ENCODE data around the gene AGMAT.
"Not testable (repeated sequence)": the region's sequence is repeated elsewhere in the genome, so short reads cannot be mapped to it uniquely, and the experiment has no call there.

The AGMAT gene

DNA sequence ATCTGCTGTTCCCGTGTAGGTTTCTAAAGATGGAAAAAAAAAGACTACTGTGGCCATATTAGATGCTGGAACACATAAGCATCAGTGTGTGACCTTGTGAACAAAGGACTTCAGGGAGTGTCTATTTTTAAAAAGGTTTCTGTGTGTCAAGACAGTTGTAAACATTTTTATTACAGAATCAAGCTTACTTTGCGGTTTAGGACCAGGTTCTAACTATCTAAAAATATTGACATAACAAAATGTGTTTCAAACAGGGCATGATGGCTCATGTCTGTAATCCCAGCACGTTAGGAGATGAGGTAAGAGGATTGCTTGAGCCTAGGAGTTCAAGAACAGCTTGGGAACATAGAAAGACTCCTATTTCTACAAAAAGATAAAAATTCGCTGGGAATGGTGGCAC lies 25.3 kb upstream of the AGMAT start:
- DNase-seq = no peak

DNA sequence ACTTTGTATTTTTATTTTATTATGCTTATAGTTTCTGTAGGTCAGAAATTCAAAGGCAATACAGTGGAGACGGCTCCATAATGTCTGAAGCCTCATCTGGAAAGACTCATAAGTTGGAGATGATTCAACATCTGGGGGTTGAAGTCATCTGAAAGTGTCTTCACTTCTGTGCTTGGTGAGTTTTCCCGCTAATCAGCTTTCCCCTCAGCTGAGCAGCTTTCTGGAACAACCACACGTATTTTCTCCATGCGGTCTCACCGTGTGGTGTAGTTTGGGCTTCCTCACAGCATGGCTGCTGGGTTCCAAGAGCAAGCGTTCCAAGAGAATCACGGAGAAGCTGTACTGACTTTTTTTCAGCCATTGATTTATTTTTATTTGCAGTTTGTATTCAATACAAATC lies 24.8 kb upstream of the AGMAT start:
- no peak for DNase-seq

DNA sequence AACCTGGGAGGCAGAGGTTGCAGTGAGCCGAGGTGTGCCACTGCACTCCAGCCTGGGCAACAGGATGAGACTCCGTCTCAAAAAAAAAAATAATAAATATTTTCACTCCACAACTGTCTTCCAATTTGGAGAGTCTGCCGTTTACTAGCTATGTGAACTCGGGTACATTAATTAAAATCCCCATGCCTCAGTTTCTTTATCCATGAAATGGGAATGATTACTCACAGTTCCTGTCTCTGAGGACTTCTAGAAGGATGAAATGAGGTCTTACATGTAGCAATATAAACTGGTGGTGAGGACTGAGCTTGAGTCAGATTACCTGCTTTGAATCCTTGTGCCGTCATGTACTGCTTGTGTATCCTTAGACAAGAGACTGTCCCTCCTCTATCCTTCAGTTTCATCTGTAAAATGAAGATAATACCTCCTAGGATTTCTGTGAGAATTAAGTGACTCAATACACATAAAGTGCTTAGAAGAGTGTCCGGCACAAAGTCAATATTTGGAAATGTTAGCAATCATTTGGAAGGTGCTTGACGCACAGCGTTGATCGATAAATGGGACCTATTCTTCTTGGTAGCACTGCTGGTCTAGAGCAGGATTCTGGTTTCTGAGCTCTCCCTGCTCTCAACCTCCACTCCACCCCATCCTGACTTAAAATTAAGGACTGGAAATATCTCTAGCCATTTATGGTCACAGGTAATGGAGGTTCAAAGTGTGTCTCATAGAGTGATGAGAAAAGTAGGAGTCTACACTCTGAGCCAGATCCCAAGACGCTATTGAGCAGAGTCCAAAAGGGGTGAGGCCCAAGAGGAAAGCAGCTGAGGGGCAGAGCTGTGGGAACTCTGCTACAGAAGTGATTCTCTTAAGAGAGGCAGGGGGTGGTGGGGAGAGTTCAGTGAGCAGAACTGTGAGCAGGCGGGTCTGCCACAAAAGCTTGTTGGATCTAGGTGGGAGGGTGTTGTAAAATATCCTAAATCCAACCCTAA lies 20.8 kb upstream of the AGMAT start:
- no peak for DNase-seq

GRCh38 chr1:15604400-15604799 lies 19.5 kb upstream of the AGMAT start:
- DNase-seq = not testable (repeated sequence)

DNA sequence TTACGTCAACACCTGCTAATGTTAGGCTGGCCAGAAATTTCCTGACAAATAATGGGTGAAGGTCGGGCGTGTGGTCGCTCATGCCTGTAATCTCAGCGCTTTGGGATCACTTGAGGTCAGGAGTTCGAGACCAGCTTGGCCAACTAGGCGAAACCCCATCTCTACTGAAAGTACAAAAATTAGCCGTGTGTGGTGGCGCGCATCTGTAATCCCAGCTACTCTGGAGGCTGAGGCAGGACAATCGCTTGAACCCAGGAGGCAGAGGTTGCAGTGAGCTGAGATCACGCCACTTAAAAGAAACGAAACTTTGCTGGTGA lies 19.1 kb upstream of the AGMAT start:
- DNase-seq = not testable (repeated sequence)

DNA sequence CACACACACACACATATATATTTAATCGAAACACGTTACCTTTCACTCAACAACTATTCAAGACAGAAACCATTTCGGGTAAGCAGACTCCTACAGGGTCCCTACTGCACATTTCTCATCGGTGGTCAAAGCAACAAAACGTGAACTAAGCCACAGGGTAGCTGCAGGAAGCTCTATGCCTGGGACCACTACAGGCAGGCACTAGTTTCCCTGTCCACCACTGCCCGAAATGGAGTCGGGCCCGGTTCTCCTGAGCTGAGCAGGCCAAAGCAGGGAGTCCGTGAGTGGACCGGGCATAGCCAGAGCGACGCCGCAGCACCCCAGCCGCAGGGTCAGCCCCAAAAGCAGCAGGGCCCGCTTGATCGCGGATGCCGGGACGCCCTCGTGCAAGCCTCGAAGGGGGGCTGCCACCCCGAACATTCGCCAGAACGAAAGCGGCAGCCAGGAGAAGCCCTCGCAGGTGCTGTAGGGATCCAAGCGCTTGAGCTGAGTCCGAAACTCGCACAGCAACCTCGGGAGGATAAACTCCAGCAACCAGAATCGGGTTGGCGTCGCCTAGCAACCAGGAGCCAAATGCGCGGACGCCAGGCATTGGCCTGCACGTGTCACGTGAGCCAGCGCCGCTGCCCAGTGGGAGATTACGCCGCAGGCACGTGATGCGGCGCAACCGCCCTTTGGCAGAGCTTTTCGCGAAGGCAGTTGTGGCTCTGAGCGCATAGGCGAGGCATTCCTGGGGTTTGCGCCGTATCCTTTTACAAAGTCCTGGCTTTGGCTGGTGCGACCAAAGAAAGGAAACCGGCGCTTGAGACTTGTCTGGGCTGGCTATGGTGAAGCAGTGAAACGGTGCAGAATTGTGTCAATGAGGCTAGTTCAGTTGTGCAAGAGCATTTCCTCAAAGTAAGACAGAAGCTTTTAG lies 18.5 kb upstream of the AGMAT start:
- DNase-seq = peak; percentile 93

DNA sequence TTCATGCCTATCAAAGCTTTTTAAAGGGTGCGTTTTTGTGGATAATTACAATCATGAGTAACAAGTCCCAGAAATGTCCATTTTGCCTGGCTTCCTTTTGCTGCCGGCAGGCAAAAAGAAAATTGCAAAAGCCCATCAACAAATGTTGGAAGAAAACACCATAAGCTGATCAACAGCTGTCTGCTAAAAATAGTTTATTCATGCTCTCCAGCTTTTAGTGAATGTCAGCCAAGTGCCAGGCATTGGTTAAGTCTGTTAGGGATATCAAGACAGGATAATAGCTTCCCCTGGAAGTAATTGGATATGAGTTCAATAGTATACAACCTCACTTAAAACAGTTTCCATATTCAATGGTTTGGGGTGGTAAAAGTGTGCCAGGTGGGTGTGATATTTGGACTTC lies 13.6 kb upstream of the AGMAT start:
- no peak for DNase-seq

DNA sequence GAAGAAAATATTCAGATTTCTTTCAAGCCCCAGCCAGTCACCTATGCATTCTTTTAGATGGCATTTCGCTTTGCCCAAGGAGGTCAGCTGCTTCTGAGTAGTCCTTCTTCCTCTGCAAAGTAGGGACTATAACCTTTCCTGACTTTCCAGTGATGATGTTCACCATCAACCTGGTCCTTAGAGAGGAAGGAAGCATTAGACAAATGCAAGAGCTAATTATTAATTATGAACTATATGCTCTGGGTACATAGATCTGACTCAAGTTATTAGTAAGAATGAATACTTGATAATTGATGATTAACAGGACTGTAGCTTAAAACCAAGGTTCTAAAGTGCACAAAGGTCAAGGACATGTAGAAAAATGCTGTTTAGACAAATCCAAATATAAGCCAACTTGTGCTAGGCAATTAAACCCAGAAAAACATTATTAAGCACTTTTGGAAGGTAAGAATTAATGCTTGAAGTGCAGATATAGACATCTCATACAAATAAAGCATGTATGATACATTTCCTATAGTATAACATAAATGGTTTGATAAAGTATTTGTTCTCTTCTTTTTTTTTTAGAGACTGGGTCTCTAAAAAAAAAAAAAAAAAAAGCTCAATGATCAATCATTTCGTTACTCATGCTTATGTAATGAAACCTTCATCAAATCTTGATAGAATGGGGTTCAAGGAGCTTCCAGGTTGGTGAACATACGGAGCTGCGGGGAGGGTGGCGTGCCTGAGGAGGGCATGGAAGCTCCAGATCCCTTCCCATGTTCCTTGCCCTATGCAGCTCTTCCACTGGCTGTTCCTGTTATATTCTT lies 11.2 kb upstream of the AGMAT start:
- no peak for DNase-seq

DNA sequence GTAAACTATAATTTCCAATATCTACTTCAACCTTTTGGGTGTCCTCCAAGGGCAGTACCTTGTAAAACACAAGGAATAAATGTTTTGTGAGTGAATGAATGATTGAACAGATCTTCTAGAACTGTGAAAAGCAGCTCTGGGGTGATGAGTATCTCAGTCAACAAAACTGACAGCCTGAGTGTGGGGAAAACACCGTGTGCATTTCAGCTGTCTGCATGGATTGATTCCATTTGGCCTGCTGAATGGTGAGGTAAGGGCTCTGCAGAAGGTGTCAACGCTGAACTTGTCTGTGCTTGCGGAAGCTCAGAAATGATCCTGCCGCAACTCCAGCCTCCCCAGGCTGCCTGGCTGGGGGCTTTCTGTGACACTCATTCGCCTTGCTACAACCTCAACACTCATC lies 7.4 kb upstream of the AGMAT start:
- DNase-seq = no peak

GRCh38 chr1:15583016-15583706 lies 1.7 kb downstream of the AGMAT start:
- no peak for DNase-seq

DNA sequence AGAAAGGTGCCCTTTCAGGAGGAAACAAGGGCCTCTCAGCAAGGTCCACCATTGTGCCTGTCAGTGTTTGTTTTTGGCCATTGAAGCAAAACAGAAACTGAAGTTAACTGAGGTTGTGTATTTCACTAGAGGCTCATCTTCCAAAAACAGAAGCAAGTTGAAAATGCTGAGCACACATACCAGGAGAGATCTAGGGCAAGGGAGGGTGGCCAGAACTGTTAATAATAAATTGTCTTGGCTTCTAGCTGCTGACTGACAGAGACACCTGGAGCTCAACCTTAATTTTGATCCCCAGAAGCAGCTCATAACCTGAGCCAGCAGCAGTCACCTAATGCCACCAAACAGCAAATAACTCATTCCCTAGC lies 5.2 kb downstream of the AGMAT start:
- DNase-seq = peak; percentile 13

DNA sequence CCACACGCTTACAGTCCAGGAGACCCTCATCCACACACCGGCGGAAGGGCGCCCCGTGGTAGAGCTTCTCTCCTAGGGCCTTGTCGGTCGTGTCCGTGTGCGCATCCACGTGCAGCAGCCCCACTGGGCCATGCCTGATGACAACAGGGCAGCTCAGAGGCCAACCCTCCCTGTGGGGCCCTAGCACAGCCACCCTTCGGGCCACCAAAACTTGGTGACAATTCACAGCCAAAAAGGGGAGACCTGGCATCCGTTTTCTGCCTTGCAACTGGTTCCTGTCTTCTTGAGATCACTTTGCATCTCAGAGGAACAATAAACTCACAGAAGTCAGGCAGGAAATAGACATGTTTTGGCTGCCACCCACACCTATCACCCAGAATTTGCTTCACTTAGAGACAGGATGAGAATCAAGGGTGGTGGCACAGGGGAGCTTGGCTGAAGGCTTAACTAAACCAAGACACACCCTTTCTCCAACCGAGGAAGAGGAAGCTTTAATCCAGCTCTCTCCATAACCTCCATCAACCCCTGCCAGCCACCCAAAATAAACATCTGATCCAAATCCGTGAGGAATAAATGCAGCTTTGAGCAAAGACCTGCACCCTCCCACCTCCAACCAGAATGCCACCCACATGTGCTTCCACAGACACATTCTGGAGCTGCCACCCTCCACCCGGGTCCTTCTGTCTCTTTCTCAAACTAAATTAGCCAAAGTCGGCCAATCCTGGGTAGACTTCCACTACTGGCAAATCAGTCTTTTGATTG lies 5.7 kb downstream of the AGMAT start:
- DNase-seq = peak; percentile 51

DNA sequence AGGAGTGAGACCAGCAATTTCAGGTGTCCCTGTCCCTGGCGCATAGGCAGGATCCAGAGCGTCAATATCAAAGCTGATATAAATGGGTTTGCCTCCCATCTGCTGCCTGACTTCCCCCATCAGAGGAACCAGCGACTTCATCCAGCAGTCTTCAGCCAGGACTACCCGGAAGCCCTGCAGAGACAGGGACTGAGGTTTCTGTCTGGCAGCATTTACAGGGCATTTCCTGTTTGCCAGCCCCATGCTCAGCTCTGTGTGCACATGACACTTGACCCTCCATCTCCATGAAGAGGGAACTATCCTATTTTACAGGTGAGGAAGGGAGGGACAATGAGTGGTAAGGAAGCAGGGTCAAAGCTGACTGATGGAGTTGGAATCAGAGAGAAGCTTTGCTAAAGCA lies 7.2 kb downstream of the AGMAT start:
- no peak for DNase-seq

- no peak for DNase-seq
Measured at GRCh38 chr1:15575549-15576150, 9.2 kb downstream of the AGMAT start.

DNA sequence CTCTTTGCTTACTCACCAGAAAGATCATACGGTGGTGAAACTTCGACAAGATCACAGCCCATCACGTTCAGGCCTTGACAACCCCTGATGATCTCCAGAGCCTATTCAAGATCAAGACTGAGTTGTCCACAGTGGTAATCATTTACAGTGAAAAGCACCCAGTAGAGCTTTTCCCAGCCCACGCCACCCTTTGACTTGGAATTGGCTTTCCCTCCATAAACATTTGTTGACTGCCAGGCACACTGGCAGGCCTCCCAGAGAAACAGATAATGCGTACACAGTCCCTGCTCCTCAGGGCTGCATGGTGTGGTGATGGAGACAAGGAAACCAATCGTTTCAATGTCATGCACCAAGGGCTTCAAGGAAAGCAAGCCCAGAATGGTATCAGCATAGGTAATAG lies 10.1 kb downstream of the AGMAT start:
- DNase-seq = no peak

DNA sequence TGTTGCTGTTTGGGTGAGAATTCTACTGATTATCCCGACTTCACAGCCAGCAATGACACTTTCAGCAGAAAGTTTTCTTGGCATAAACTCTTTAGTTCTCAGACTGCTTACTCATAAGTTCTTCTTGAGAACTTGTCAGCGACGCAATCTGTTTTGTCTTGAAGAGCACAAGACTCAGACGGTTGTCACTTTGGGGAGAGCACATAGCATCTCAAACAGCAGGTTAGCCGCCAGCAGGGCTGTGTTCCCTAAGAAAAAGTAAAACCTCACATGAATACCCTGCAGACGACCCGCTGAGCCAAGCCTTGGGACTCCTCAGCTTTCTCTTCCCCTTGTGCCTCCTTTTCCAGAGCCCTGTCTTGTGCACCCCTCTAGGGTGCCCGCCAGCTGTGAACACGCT lies 11.4 kb downstream of the AGMAT start:
- no peak for DNase-seq

DNA sequence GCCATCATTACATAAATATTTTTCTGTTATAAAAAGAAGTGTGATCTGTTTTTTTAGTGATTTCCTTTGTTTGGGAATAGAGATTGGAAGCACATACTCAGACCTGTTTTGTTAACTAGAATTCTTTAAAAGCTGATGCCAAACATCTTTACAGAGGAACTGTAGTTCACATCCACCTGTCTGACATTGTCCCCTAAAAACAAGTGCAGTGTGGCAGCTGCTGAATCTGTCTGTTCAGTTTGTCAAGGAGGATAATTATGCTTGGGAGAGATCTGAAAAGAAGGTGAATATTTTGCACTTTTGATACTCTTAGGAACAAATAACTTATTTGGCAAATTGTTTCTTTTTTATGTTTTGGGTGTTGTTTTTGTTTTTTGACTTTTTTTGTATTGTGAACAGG lies 13.6 kb downstream of the AGMAT start:
- no peak for DNase-seq

DNA sequence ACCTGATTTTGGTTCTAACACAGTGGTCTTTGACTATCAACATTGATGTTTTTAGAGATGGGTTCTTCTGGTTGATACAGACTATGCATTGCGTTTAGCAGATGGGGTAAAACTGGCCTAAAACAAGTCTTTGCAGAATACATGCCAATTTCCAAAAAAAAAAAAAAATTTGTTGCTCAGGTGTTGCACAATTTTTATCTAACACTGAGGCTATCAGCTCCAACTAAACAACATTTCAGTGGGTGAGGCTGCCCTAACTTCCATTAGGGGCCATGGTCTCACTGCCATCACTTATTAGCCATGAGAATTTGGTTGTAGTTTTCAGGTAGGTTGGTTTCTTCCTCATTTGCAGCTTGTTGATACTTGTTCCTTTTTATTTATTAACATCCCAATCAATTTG lies 14.0 kb downstream of the AGMAT start:
- DNase-seq = no peak

DNA sequence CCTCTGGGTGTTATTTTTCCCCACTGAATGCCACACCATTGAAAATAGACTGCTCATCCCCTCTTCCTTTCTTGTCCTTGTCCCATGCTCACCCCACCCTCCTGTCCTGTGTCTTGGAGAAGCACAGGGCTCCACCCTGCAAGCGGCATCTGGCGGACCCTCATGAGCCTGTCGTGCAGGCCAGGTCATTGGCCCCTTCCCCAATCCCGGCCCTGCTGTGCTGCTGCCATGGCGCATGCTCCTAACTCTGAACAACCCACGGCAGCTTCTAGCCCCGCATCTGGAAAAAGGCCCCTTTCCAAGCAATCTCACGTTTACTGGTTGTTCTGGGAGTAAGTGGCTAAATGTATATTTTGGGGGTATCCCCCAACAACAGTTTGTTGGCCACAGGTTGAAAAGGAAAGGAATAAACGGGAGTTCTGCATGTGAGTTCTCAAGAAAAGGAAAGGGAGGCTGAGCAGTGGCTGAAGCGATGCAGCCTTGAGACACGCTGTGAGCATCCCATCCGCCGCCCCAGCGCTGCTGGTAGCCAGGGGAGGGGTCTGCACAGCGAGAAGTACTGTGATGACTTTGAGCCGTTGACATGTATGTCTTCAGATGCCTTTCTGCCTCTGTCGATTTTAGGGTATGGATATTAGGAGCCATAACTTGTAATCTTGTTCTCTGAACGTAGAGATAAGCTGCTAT lies 16.3 kb downstream of the AGMAT start:
- no peak for DNase-seq

DNA sequence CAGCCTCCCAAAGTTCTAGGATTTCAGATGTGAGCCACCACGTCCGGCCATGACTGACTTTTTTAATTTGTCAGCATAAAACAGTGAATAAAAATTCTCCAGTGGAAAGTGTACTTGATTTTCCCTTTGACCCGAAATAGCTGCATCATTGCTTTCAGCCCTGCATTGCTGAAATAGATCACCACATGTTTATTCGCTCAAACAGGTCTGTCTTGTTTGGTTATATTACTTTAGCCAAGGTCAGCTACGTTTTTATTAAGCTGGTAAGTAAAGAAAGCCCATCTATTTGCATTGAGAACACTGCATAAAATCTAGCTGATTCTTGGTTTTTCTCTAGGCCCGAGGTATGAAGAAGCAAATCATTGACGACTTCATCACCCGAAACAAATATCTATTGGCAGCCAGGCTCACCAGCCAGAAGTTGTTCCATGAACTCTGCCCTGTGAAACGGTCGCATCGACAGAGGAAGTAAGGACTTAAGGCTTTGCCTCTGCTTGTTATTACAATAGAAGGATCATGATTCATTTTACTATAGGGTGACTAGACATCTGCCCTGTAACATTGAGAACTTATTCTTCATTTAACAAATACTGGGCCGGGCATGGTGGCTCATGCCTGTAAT lies 25.6 kb downstream of the AGMAT start:
- no peak for DNase-seq

All from CD4-positive, alpha-beta T cell treated with Interleukin-21 for 1 hour (primary cell).